Gastroesophageal sphincter (tissue), 4 donors: Measurements from ENCODE around the gene CDH26. TPM values are rescaled to one million over a fixed set of nuclear protein-coding genes. Genes with fewer than 3 reads are reported as not detected.

Experiments used
- ATAC-seq: fragments of 150-250 bp; one replicate; pipeline ENCODE4 v1.9.1; 2016; ENCODE audit warnings: mild to moderate bottlenecking, moderate library complexity
- H3K27ac ChIP-seq, 4 donors: fragments of 200-600 bp; sonication (generic) in 3 of 4; 1 replicate in 3 of 4; 2 replicates in 1 of 4; pipeline ENCODE4 v1.5.1; 2016 to 2019
- H3K27me3 ChIP-seq: fragments of 200-600 bp; sonication (generic); one replicate; pipeline ENCODE4 v1.5.1; 2019
- H3K36me3 ChIP-seq, 2 donors: fragments of 200-600 bp; sonication (generic); one replicate each; pipeline ENCODE4 v1.5.1; 2019; ENCODE audit warnings: control low read depth in 1 of 2
- H3K4me1 ChIP-seq, 3 donors: fragments of 200-600 bp; sonication (generic); 1 replicate in 2 of 3; 2 replicates in 1 of 3; pipeline ENCODE4 v1.5.1; 2016 to 2019; ENCODE audit warnings: control low read depth in 2 of 3
- H3K4me3 ChIP-seq, 2 donors: fragments of 200-600 bp; sonication (generic); one replicate each; pipeline ENCODE4 v1.5.1; 2019; ENCODE audit warnings: mild to moderate bottlenecking in 1 of 2, moderate library complexity in 1 of 2
- H3K9me3 ChIP-seq, 3 donors: fragments of 200-600 bp; sonication (generic); one replicate each; pipeline ENCODE4 v1.5.1; 2017 to 2019; ENCODE audit warnings: control low read depth in 2 of 3
- EP300 ChIP-seq: sonication (generic); formaldehyde crosslinking; IDR thresholded peaks from one replicate; pipeline ENCODE4 v1.6.1; 2017; ENCODE audit warnings: antibody characterized with exemption, mild to moderate bottlenecking
- POLR2A ChIP-seq, 2 donors: fragments of 450-650 bp; IDR thresholded peaks; one replicate each; pipeline ENCODE4 v1.6.1; 2017; ENCODE audit warnings: antibody characterized with exemption in 2 of 2, mild to moderate bottlenecking in 2 of 2, moderate library complexity in 1 of 2
- POLR2AphosphoS5 ChIP-seq: sonication (generic); formaldehyde crosslinking; IDR thresholded peaks from one replicate; pipeline ENCODE4 v1.6.1; 2017; ENCODE audit warnings: antibody characterized with exemption
- WGBS, 2 donors: methylation state at CpG; one replicate each; pipeline ENCODE4 v1.1.5; 2018; ENCODE audit warnings: low coverage in 1 of 2; 5-methylcytosine and 5-hydroxymethylcytosine counted together
- total RNA-seq, 4 donors: library from RNA; depleted of rRNA; stranded (reverse); fragments of >200 nt; gene quantifications; one replicate each; pipeline ENCODE4 v1.1.0, GENCODE V29; 2016
- TF ChIP-seq, protein P1 (sequence below), 4 experiments: fragments of 200-600 bp in 2 of 4; fragments of 450-650 bp in 2 of 4; sonication (generic) in 1 of 4; IDR thresholded peaks; one replicate each; pipeline ENCODE4 v1.5.1; 2017 to 2019; ENCODE audit warnings: antibody characterized with exemption in 4 of 4, mild to moderate bottlenecking in 2 of 4, moderate library complexity in 2 of 4

The CDH26 gene
- total RNA-seq, 4 donors from 2014 or later, result 0.39 to 1.1 (median 0.78) TPM

DNA sequence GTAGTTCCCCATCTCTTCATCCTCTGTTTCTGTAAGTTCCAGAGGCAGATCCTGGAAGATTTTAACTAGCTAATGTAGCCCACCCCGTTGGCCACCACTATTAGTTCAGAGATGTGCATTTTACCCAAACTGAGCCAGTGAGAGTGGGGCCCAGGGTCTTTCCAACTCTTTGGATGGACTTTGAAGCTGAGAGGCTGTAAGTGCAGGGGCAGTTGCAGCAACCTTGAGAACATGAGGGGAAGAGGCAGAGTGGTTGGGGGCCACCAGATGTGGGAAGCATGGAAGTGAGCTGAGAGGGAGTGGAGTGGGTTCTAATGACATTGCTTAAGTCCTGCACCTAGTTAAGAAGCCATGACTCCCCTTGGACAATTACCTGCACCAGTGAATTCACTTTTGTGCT is 72.2 kb downstream of the CDH26 start:
- no peaks in the 10 kb centered on the region for H3K36me3 ChIP-seq
- no peak overlapping the region for H3K27ac ChIP-seq
- no peaks in the 10 kb centered on the region for H3K27me3 ChIP-seq
- TF ChIP-seq POLR2A (IDR thresholded peaks at IDR 0.05), result no peak
- TF ChIP-seq POLR2AphosphoS5, result no peak
- TF ChIP-seq EP300, result no peak
- TF ChIP-seq, protein P1, sequence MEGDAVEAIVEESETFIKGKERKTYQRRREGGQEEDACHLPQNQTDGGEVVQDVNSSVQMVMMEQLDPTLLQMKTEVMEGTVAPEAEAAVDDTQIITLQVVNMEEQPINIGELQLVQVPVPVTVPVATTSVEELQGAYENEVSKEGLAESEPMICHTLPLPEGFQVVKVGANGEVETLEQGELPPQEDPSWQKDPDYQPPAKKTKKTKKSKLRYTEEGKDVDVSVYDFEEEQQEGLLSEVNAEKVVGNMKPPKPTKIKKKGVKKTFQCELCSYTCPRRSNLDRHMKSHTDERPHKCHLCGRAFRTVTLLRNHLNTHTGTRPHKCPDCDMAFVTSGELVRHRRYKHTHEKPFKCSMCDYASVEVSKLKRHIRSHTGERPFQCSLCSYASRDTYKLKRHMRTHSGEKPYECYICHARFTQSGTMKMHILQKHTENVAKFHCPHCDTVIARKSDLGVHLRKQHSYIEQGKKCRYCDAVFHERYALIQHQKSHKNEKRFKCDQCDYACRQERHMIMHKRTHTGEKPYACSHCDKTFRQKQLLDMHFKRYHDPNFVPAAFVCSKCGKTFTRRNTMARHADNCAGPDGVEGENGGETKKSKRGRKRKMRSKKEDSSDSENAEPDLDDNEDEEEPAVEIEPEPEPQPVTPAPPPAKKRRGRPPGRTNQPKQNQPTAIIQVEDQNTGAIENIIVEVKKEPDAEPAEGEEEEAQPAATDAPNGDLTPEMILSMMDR (IDR thresholded peaks at IDR 0.05), result no peak
- H3K4me1 ChIP-seq, result peaks cover 0 to 18% (median 0%) of the 10 kb centered on the region in 3 donors
- ATAC-seq, result no peak
- H3K9me3 ChIP-seq, result no peaks in the 10 kb centered on the region
- H3K4me3 ChIP-seq, result no peak overlapping the region
- WGBS, 2 donors, result no CpG with 5 or more reads among the region's 1 CpG

DNA sequence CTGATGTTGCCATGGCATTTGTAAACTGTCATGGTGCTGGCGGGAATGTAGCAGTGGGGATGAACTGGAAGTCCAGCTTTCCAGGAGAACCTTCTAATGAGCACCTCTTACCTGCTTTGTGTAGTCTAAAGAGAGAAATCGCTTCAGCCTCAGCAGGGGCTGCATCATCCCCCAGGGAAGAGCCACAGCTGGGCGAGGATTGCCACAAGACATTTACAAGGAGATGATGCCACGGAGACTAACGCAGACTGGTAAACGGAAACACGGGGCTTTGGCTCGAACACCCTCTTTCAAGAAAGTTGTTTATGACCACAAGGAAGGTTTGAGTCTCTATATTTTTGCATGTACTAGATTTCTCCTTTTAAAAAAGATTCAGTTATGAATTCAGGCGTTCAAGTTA is 72.9 kb downstream of the CDH26 start:
- no peaks in the 10 kb centered on the region for H3K27me3 ChIP-seq
- TF ChIP-seq POLR2AphosphoS5 (no peak), EP300 (no peak), POLR2A (IDR thresholded peaks at IDR 0.05) (no peak)
- TF ChIP-seq, protein P1 (IDR thresholded peaks at IDR 0.05), result no peak
- 76 to 81% methylated on average over 5 to 8 of the region's 9 CpGs for WGBS, 2 donors
- no peak for ATAC-seq
- H3K4me3 ChIP-seq, result no peak overlapping the region
- no peaks in the 10 kb centered on the region for H3K36me3 ChIP-seq
- H3K9me3 ChIP-seq, result no peaks in the 10 kb centered on the region
- H3K27ac ChIP-seq, result no peak overlapping the region
- peaks cover 0 to 18% (median 0%) of the 10 kb centered on the region in 3 donors for H3K4me1 ChIP-seq

DNA sequence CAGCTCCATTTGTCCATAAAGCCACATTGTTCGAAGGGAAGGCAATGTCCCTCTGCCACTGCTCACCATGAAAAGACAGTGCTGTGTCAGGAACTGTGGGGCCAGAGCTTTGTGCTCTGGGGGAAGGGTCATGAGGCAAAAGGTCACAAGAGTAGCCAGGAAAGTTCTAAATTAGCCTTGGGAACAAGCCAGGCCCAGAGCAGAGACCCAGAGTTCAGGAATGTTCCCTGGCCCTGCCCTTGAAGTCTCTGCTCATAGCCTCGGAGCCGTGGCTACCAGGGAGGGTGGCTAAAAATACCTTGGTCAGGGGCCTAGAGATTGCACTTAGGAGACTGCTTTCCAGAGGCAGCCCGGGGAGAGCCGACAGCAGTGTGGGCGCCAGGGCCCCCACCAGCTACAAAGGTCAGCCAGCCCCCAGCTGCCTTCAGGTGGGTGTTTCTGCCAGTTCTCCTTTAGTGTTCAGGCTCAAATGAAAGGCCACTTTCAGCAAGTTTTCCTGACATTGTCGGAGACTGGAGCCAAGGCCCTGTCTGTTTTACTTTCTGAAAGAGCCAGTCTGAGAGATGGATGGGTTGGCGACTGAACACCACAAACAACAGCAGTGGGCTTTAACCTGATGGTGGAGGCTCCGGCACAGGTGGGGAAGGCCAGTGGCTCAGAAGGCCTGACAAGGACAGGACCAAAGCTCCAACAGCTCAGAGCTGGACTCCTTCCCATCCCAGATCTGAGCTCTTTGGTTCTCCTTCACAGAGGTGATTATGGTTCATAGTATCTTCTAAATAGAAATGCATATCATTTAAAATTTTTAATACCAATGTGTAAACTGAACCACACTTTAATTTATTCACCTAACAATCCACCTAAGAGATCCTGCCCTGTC is 76.2 kb downstream of the CDH26 start:
- H3K4me1 ChIP-seq, result peaks cover 0 to 18% (median 0%) of the 10 kb centered on the region in 3 donors
- H3K27me3 ChIP-seq, result peaks cover 9% of the 10 kb centered on the region
- ATAC-seq, result no peak
- no peaks in the 10 kb centered on the region for H3K36me3 ChIP-seq
- no peak overlapping the region for H3K4me3 ChIP-seq
- peak overlapping the region in 3 of 4 donors; percentile 43 to 51 (median 45) for H3K27ac ChIP-seq
- TF ChIP-seq EP300, result no peak
- no peak for TF ChIP-seq POLR2A (IDR thresholded peaks at IDR 0.05)
- TF ChIP-seq, protein P1 (IDR thresholded peaks at IDR 0.05), result no peak
- TF ChIP-seq POLR2AphosphoS5, result no peak
- no peaks in the 10 kb centered on the region for H3K9me3 ChIP-seq
- WGBS, 2 donors, result 39 to 80% methylated on average over 1 to 3 of the region's 9 CpGs

DNA sequence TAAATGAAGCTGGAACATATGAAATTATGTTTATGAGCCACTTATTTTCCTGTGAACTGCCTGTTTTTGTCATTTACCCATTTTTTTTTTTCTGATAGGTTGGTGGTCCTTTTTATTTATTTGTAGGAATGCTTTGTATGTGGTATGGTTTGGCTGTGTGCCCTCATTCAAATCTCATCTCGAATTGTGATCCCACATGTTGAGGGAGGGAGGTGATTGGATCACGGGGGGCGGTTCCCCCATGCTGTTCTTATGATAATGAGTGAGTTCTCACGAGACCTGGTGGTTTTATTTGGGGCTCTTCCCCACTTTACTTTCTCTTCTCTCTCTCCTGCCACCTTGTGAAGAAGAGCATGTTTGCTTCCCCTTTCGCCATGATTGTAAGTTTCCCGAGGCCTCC is 77.3 kb downstream of the CDH26 start:
- no peak for ATAC-seq
- TF ChIP-seq EP300, result no peak
- TF ChIP-seq POLR2A (IDR thresholded peaks at IDR 0.05), result no peak
- no peak for TF ChIP-seq POLR2AphosphoS5
- TF ChIP-seq, protein P1 (IDR thresholded peaks at IDR 0.05), result no peak
- H3K4me3 ChIP-seq, result no peak overlapping the region
- peaks cover 0 to 18% (median 0%) of the 10 kb centered on the region in 3 donors for H3K4me1 ChIP-seq
- H3K36me3 ChIP-seq, result no peaks in the 10 kb centered on the region
- H3K27ac ChIP-seq, result no peak overlapping the region
- peaks cover 19% of the 10 kb centered on the region for H3K27me3 ChIP-seq
- 71 to 85% methylated on average over 5 to 6 of the region's 6 CpGs for WGBS, 2 donors
- no peaks in the 10 kb centered on the region for H3K9me3 ChIP-seq

DNA sequence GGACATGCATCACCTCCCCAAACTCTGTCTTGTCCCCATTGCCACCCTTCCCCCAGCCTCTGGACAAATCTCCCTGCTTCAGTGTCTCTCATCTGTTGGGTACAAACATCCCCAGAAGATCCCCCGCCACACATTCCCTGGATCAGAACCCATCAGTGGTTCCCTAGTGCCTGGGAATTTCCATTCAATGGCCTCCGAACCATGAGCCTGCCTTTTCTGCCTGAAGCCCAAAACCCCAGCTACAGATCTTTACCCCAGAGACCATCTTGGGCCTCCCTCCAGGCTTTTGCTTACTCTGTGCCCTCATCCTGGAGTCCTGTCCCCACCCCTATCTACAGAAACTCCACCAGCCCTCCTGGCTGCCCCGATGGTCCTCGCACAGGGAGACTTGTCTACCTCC is 78.1 kb downstream of the CDH26 start:
- H3K9me3 ChIP-seq, result no peaks in the 10 kb centered on the region
- H3K27ac ChIP-seq, result no peak overlapping the region
- H3K36me3 ChIP-seq, result no peaks in the 10 kb centered on the region
- no peak overlapping the region for H3K4me3 ChIP-seq
- TF ChIP-seq EP300 (no peak), POLR2A (IDR thresholded peaks at IDR 0.05) (no peak), POLR2AphosphoS5 (no peak)
- TF ChIP-seq, protein P1 (IDR thresholded peaks at IDR 0.05), result no peak
- peaks cover 0 to 18% (median 0%) of the 10 kb centered on the region in 3 donors for H3K4me1 ChIP-seq
- 95% methylated on average over 4 of the region's 4 CpGs; no CpG with 5 or more reads in 1 of the 2 donors for WGBS, 2 donors
- peaks cover 27% of the 10 kb centered on the region for H3K27me3 ChIP-seq
- ATAC-seq, result no peak
